HT1080 (cell line): ENCODE results near the gene GALNTL6. TPM values are rescaled to one million over a fixed set of nuclear protein-coding genes. Genes with fewer than 3 reads are reported as not detected.
A peak's percentile ranks its signal among the peaks of the same experiment; 100 is the strongest.
"Not testable (repeated sequence)": the region's sequence is repeated elsewhere in the genome, so short reads cannot be mapped to it uniquely, and the experiment has no call there.

ENCODE experiments used
- DNase-seq: peaks from one replicate; pipeline ENCODE4 v3.0.0-alpha.2; 2015; ENCODE audit warnings: low read depth
- total RNA-seq: library from RNA; depleted of rRNA; stranded (reverse); fragments of >200 nt; shearing (Covaris generic); gene quantifications from 2 replicates; pipeline ENCODE4 v1.2.3, GENCODE V29; 2014

GALNTL6 gene
- total RNA-seq, 1 experiment from 2014 or later: not detected

- DNase-seq: no peak
These were observed 1032.1 kb downstream of the GALNTL6 start for GRCh38 chr4:172845281-172845680.

- peak; percentile 98 for DNase-seq
These were observed 1037.6 kb downstream of the GALNTL6 start for GRCh38 chr4:172850838-172851237.

- DNase-seq: peak; percentile 73
These were observed 1038.3 kb downstream of the GALNTL6 start for GRCh38 chr4:172851534-172851933.

- DNase-seq: no peak
These were observed 1043.8 kb downstream of the GALNTL6 start for GRCh38 chr4:172857026-172857425.

GRCh38 chr4:172858731-172859230 lies 1045.6 kb downstream of the GALNTL6 start:
- peak; percentile 55 for DNase-seq

GRCh38 chr4:172865103-172865502 lies 1051.9 kb downstream of the GALNTL6 start:
- DNase-seq: no peak

- DNase-seq: no peak
These were observed 1052.4 kb downstream of the GALNTL6 start for GRCh38 chr4:172865531-172866127.

- DNase-seq: no peak
These were observed 1053.2 kb downstream of the GALNTL6 start for GRCh38 chr4:172866421-172866820.

GRCh38 chr4:172867835-172868234 lies 1054.6 kb downstream of the GALNTL6 start:
- DNase-seq: no peak

- DNase-seq: no peak
These were observed 1055.1 kb downstream of the GALNTL6 start for GRCh38 chr4:172868271-172868670.

GRCh38 chr4:172869621-172870268 lies 1056.5 kb downstream of the GALNTL6 start:
- DNase-seq: no peak

GRCh38 chr4:172871381-172871780 lies 1058.2 kb downstream of the GALNTL6 start:
- DNase-seq: no peak

GRCh38 chr4:172874944-172875343 lies 1061.7 kb downstream of the GALNTL6 start:
- DNase-seq: no peak

- DNase-seq: no peak
These were observed 1063.2 kb downstream of the GALNTL6 start for GRCh38 chr4:172876394-172876793.

GRCh38 chr4:172881645-172882044 lies 1068.4 kb downstream of the GALNTL6 start:
- no peak for DNase-seq

- DNase-seq: not testable (repeated sequence)
These were observed 1074.2 kb downstream of the GALNTL6 start for GRCh38 chr4:172887358-172887757.

GRCh38 chr4:172887959-172888358 lies 1074.8 kb downstream of the GALNTL6 start:
- DNase-seq: no peak

- DNase-seq: peak; percentile 65
These were observed 1079.1 kb downstream of the GALNTL6 start for GRCh38 chr4:172892300-172892699.

GRCh38 chr4:172895699-172896098 lies 1082.5 kb downstream of the GALNTL6 start:
- no peak for DNase-seq

- no peak for DNase-seq
These were observed 1083.8 kb downstream of the GALNTL6 start for GRCh38 chr4:172897046-172897445.

GRCh38 chr4:172898715-172899114 lies 1085.5 kb downstream of the GALNTL6 start:
- DNase-seq: no peak

- no peak for DNase-seq
These were observed 1086.7 kb downstream of the GALNTL6 start for GRCh38 chr4:172899861-172900260.

GRCh38 chr4:172900900-172901299 lies 1087.7 kb downstream of the GALNTL6 start:
- no peak for DNase-seq
